ENCODE measurements around the gene HIBCH. TPM values are rescaled to one million over a fixed set of nuclear protein-coding genes. Genes with fewer than 3 reads are reported as not detected.

HIBCH gene
- total RNA-seq, 1 donor: 14.5 TPM

DNA sequence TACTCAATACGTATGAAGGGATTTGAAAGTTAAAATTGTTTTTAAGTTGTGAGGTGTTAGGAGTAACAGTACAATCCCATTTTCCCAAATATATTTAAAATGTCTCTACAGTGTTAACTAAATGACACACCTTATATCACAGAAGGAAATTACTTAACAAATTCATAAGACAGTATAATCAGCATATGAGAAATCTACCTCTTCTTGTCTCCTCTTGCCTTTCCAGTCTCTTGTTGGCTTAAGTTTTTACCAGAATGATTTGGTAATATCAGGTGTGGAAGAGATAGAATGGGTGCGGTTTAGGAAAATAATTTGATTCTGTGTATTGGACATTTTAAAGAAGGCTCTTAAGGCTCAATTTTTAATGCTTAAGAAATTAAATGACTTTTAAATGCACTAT lies 14.3 kb upstream of the HIBCH start:
- H3K4me3 ChIP-seq (ENCODE audit: insufficient read depth, low read length): no peak overlapping the region
- H3K9me3 ChIP-seq (ENCODE audit: low read depth, low read length): no peaks in the 10 kb centered on the region
- H3K4me2 ChIP-seq (ENCODE audit: insufficient read depth, low read length): no peak overlapping the region
- H3K4me1 ChIP-seq (ENCODE audit: insufficient read depth, low read length): no peaks in the 10 kb centered on the region
- no peaks in the 10 kb centered on the region for H3K36me3 ChIP-seq (ENCODE audit: insufficient read depth, low read length)
- H4K20me1 ChIP-seq (ENCODE audit: insufficient read depth, low read length): no peaks in the 10 kb centered on the region
- H3K27ac ChIP-seq (ENCODE audit: low read depth, low read length): no peak overlapping the region
- TF ChIP-seq, protein P1, sequence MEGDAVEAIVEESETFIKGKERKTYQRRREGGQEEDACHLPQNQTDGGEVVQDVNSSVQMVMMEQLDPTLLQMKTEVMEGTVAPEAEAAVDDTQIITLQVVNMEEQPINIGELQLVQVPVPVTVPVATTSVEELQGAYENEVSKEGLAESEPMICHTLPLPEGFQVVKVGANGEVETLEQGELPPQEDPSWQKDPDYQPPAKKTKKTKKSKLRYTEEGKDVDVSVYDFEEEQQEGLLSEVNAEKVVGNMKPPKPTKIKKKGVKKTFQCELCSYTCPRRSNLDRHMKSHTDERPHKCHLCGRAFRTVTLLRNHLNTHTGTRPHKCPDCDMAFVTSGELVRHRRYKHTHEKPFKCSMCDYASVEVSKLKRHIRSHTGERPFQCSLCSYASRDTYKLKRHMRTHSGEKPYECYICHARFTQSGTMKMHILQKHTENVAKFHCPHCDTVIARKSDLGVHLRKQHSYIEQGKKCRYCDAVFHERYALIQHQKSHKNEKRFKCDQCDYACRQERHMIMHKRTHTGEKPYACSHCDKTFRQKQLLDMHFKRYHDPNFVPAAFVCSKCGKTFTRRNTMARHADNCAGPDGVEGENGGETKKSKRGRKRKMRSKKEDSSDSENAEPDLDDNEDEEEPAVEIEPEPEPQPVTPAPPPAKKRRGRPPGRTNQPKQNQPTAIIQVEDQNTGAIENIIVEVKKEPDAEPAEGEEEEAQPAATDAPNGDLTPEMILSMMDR (IDR thresholded peaks at IDR 0.05; ENCODE audit: extremely low read depth, low read depth, low read length): no peak
- no peaks in the 10 kb centered on the region for H3K79me2 ChIP-seq (ENCODE audit: insufficient read depth, low read length)
- no peak for DNase-seq (ENCODE audit: insufficient read length, low spot score, missing footprints)
- no peak overlapping the region for H2AFZ ChIP-seq (ENCODE audit: low read length)
- H3K27me3 ChIP-seq (ENCODE audit: insufficient read depth, low read length): no peaks in the 10 kb centered on the region

DNA sequence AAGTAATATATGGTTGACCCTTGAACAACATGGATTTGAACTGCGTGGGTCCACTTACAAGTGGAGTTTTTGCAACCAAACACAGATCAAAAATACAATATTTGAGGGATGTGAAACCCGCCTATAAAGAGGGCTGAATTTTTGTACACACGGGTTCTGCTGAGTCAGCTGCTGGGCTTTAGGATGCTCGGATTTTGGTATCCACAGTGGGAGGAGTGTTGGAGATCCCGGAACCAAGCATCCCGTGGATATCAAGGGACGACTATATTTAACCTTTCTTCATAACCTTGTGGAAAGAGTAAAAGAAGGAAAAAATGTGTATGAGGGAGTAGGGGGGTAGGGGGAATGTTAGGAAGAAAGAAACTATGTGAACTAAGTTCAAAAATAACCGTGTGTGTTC lies 13.8 kb upstream of the HIBCH start:
- Histone ChIP-seq H3K27me3 (ENCODE audit: insufficient read depth, low read length) (no peaks in the 10 kb centered on the region), H3K9me3 (ENCODE audit: low read depth, low read length) (no peaks in the 10 kb centered on the region), H3K79me2 (ENCODE audit: insufficient read depth, low read length) (no peaks in the 10 kb centered on the region), H3K4me3 (ENCODE audit: insufficient read depth, low read length) (no peak overlapping the region), H2AFZ (ENCODE audit: low read length) (peak overlapping the region; percentile 66), H3K4me2 (ENCODE audit: insufficient read depth, low read length) (no peak overlapping the region), H3K4me1 (ENCODE audit: insufficient read depth, low read length) (no peaks in the 10 kb centered on the region), H3K27ac (ENCODE audit: low read depth, low read length) (no peak overlapping the region), H3K36me3 (ENCODE audit: insufficient read depth, low read length) (no peaks in the 10 kb centered on the region), H4K20me1 (ENCODE audit: insufficient read depth, low read length) (no peaks in the 10 kb centered on the region)
- DNase-seq (ENCODE audit: insufficient read length, low spot score, missing footprints): no peak
- TF ChIP-seq, protein P1 (IDR thresholded peaks at IDR 0.05; ENCODE audit: extremely low read depth, low read depth, low read length): no peak

DNA sequence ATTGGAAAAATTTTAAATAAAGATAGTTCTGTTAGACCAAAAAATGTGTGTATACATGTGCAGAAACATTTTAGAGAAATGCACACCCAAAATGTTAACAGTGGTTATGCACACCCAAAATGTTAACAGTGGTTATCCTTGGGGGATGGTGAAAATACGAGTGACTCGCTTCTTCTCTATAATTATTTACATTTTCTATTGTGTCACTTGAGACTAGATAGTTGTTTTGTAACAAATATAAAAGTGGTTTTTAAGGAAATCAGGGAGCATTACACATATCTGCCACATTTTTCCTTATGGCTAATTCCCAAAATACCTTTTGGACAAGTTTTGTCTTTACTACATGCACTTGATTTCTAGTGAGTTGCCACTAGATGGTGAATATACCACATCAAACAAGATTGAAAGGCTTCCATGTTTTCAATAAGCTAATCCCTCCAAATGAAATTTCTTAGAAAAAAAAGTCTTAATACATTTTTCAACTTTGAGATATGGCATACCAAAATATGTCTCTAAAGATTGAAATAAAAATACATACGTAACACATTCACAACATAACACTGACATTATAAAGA lies 9.0 kb upstream of the HIBCH start:
- no peaks in the 10 kb centered on the region for H3K36me3 ChIP-seq (ENCODE audit: insufficient read depth, low read length)

DNA sequence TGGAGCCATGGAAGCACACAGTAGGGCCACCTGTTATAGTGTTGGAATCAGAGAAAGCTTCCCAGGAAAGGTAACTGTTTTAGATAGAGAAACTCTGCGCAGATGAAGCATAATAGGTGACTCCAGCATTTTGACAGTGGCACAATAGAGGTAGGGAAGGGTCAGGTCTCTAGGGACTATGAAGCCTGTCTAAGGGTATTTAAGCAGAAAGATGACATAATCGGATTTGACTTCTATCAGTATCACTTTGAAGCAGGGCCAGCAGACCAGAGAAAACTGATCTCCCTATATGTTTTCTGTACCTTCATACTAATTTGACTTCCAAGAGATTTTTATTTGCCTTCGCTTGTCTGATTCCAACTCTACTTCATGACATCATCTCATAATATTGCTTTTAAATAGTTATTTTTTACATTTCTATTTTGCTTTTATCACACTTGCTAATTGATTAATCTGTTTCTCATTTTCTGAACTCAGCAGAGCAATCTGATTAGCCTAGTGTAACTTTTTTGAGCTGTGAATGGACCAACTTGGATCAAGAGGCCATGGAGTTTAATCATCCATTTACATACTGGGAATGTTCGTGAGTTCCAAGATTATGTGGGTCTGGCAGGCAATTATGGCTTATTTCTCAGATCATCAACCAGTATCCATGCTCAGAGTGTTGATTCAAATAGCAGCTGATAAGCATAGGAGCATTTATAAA lies 8.4 kb upstream of the HIBCH start:
- Histone ChIP-seq H3K27ac (ENCODE audit: low read depth, low read length) (no peak overlapping the region), H2AFZ (ENCODE audit: low read length) (no peak overlapping the region), H4K20me1 (ENCODE audit: insufficient read depth, low read length) (no peaks in the 10 kb centered on the region), H3K79me2 (ENCODE audit: insufficient read depth, low read length) (no peaks in the 10 kb centered on the region), H3K36me3 (ENCODE audit: insufficient read depth, low read length) (no peaks in the 10 kb centered on the region), H3K4me3 (ENCODE audit: insufficient read depth, low read length) (no peak overlapping the region), H3K9me3 (ENCODE audit: low read depth, low read length) (no peaks in the 10 kb centered on the region), H3K4me2 (ENCODE audit: insufficient read depth, low read length) (no peak overlapping the region), H3K27me3 (ENCODE audit: insufficient read depth, low read length) (peaks cover 6% of the 10 kb centered on the region), H3K4me1 (ENCODE audit: insufficient read depth, low read length) (no peaks in the 10 kb centered on the region)
- TF ChIP-seq, protein P1 (IDR thresholded peaks at IDR 0.05; ENCODE audit: extremely low read depth, low read depth, low read length): no peak
- DNase-seq (ENCODE audit: insufficient read length, low spot score, missing footprints): no peak

More for the DNA sequence above, 9.0 kb upstream of the HIBCH start:
- Histone ChIP-seq H4K20me1 (ENCODE audit: insufficient read depth, low read length) (no peaks in the 10 kb centered on the region), H3K27ac (ENCODE audit: low read depth, low read length) (no peak overlapping the region), H3K79me2 (ENCODE audit: insufficient read depth, low read length) (no peaks in the 10 kb centered on the region), H2AFZ (ENCODE audit: low read length) (no peak overlapping the region), H3K4me3 (ENCODE audit: insufficient read depth, low read length) (no peak overlapping the region), H3K4me1 (ENCODE audit: insufficient read depth, low read length) (no peaks in the 10 kb centered on the region), H3K9me3 (ENCODE audit: low read depth, low read length) (no peaks in the 10 kb centered on the region), H3K4me2 (ENCODE audit: insufficient read depth, low read length) (no peak overlapping the region), H3K27me3 (ENCODE audit: insufficient read depth, low read length) (peaks cover 6% of the 10 kb centered on the region)
- no peak for DNase-seq (ENCODE audit: insufficient read length, low spot score, missing footprints)
- TF ChIP-seq, protein P1 (IDR thresholded peaks at IDR 0.05; ENCODE audit: extremely low read depth, low read depth, low read length): peak; percentile 40

All from osteoblast (primary cell).